B cell (primary cell): Measurements from ENCODE around the gene PDK1. TPM values are rescaled to one million over a fixed set of nuclear protein-coding genes. Genes with fewer than 3 reads are reported as not detected.
"Not testable (repeated sequence)": the region's sequence is repeated elsewhere in the genome, so short reads cannot be mapped to it uniquely, and the experiment has no call there.

Experiments used
- ATAC-seq: fragments of 200-7000 bp; cut with Tn5 transposase; one replicate; pipeline ENCODE4 v1.10.0; 2021; ENCODE audit warnings: low read depth, mild to moderate bottlenecking, moderate number of reproducible peaks, moderate library complexity
- CTCF ChIA-PET: fragments of 350-600 bp; sonication (Branson Sonifier 250); formaldehyde crosslinking; loops from one replicate; lab custom pipeline; 2021; ENCODE audit warnings: antibody characterized with exemption, inconsistent platforms; lab: Charles Lee
- POLR2A ChIA-PET: fragments of 350-600 bp; sonication (Branson Sonifier 250); formaldehyde crosslinking; loops from one replicate; lab custom pipeline; 2021; ENCODE audit warnings: antibody characterized with exemption; lab: Charles Lee
- DNase-seq: peaks from one replicate; pipeline ENCODE4 v3.0.0; 2013
- H2AFZ ChIP-seq: 2 replicates; pipeline ENCODE4 v1.6.1; 2012; ENCODE audit warnings: mild to moderate bottlenecking, low read depth, low read length; ENCODE audit not compliant: insufficient read depth, poor library complexity, severe bottlenecking
- H3K27ac ChIP-seq, 2 donors: 1 replicate in 1 of 2; 2 replicates in 1 of 2; pipeline ENCODE4 v1.5.1; 2012 to 2013; ENCODE audit warnings: low read length in 2 of 2, mild to moderate bottlenecking in 2 of 2, moderate library complexity in 1 of 2
- H3K27me3 ChIP-seq, 4 experiments: fragments of 200-600 bp in 1 of 4; sonication (generic) in 1 of 4; replicated peaks in 1 of 4; 1 replicate in 2 of 4; 2 replicates in 2 of 4; pipeline versions ENCODE4 v1.6.1 to v1.7.0; 2013 to 2016; ENCODE audit warnings: low read length in 3 of 4, mild to moderate bottlenecking in 2 of 4, mixed read lengths in 1 of 4, moderate library complexity in 1 of 4; ENCODE audit not compliant: insufficient read depth in 4 of 4, control insufficient read depth in 3 of 4; ENCODE audit errors: control extremely low read depth in 1 of 4
- H3K36me3 ChIP-seq, 2 experiments: replicated peaks in 1 of 2; 1 replicate in 1 of 2; 2 replicates in 1 of 2; pipeline versions ENCODE4 v1.6.1 to v1.7.1; 2013; ENCODE audit warnings: low read length in 1 of 2; ENCODE audit not compliant: insufficient read depth in 2 of 2, control insufficient read depth in 1 of 2; ENCODE audit errors: control extremely low read depth in 1 of 2, extremely low read depth in 1 of 2
- H3K4me1 ChIP-seq, 2 donors: fragments of 200-600 bp in 1 of 2; sonication (generic) in 1 of 2; 1 replicate in 1 of 2; 2 replicates in 1 of 2; pipeline versions ENCODE4 v1.5.1 to v1.6.1; 2013 to 2017; ENCODE audit warnings: low read length in 2 of 2; ENCODE audit not compliant: control insufficient read depth in 2 of 2, insufficient read depth in 2 of 2
- H3K4me2 ChIP-seq: replicated peaks from 2 replicates; pipeline ENCODE3; 2012; ENCODE audit warnings: mild to moderate bottlenecking, low read depth, low read length; ENCODE audit not compliant: poor library complexity, severe bottlenecking
- H3K4me3 ChIP-seq, 5 experiments: fragments of 200-600 bp in 1 of 5; sonication (generic) in 1 of 5; 1 replicate in 3 of 5; 2 replicates in 2 of 5; pipeline versions ENCODE4 v1.5.1 to v1.7.0; 2011 to 2016; ENCODE audit warnings: low read length in 4 of 5, mild to moderate bottlenecking in 4 of 5, low read depth in 2 of 5, control low read depth in 1 of 5, moderate library complexity in 1 of 5; ENCODE audit not compliant: insufficient read depth in 1 of 5; ENCODE audit errors: control extremely low read depth in 1 of 5, extremely low read depth in 1 of 5
- H3K79me2 ChIP-seq: fragments of 200-600 bp; sonication (generic); one replicate; pipeline ENCODE4 v1.6.0; 2016; ENCODE audit warnings: low read length; ENCODE audit not compliant: control insufficient read depth, insufficient read depth
- H3K9ac ChIP-seq: fragments of 200-600 bp; sonication (generic); 2 replicates; pipeline ENCODE4 v1.6.1; 2017; ENCODE audit warnings: mild to moderate bottlenecking, low read length, moderate library complexity
- H3K9me3 ChIP-seq, 3 donors: one replicate each; pipeline versions ENCODE4 v1.6.1 to v1.7.1; 2013; ENCODE audit warnings: low read length in 2 of 3; ENCODE audit not compliant: control insufficient read depth in 2 of 3, insufficient read depth in 1 of 3; ENCODE audit errors: control extremely low read depth in 1 of 3
- H4K20me1 ChIP-seq: 2 replicates; pipeline ENCODE4 v1.6.0; 2012; ENCODE audit warnings: mild to moderate bottlenecking, low read length; ENCODE audit not compliant: insufficient read depth, control insufficient read depth, poor library complexity, severe bottlenecking
- H3K27ac Mint-ChIP-seq: one replicate; pipeline ENCODE4 v1.8.0; 2021; ENCODE audit warnings: mixed read lengths
- H3K27me3 Mint-ChIP-seq: one replicate; pipeline ENCODE4 v1.8.0; 2021; ENCODE audit warnings: mixed read lengths
- H3K4me1 Mint-ChIP-seq: one replicate; pipeline ENCODE4 v1.8.0; 2021; ENCODE audit warnings: mixed read lengths
- H3K4me3 Mint-ChIP-seq: one replicate; pipeline ENCODE4 v1.8.0; 2021; ENCODE audit warnings: mixed read lengths
- H3K9me3 Mint-ChIP-seq: one replicate; pipeline ENCODE4 v1.8.0; 2022; ENCODE audit warnings: mixed read lengths; ENCODE audit not compliant: insufficient read depth
- CTCF ChIP-seq: fragments of 200-600 bp; IDR thresholded peaks from one replicate; pipeline ENCODE4 v1.8.0; 2022; ENCODE audit warnings: antibody characterized with exemption, mild to moderate bottlenecking
- EZH2 ChIP-seq: IDR thresholded peaks from 2 replicates; pipeline ENCODE4 v1.6.1; 2012; ENCODE audit warnings: borderline replicate concordance, low read depth, mild to moderate bottlenecking, moderate library complexity, low read length; ENCODE audit not compliant: insufficient read depth, poor library complexity, severe bottlenecking
- WGBS: methylation state at CpG from one replicate; pipeline ENCODE4 v1.1.5; 2013; ENCODE audit warnings: missing lambda C conversion rate; ENCODE audit not compliant: insufficient coverage; 5-methylcytosine and 5-hydroxymethylcytosine counted together
- intact Hi-C: fragments of 100-400 bp; cut with micrococcal nuclease; formaldehyde crosslinking; loops from one replicate; pipeline ENCODE4 v1.10.0; 2022
- polyA plus RNA-seq: library from polyadenylated mRNA; depleted of rRNA; stranded (reverse); fragments of >200 nt; gene quantifications from 2 replicates; pipeline ENCODE4 v1.2.3, GENCODE V29; 2012
- total RNA-seq, 2 donors: library from RNA; stranded (reverse); fragments of 120-200 nt in 1 of 2; gene quantifications; 1 replicate in 1 of 2; 2 replicates in 1 of 2; pipeline versions ENCODE4 v1.2.3 to v1.2.4, GENCODE V29; 2013 to 2022

Gene PDK1
- total and polyA plus RNA-seq, 2 donors (not counting 1 experiment from before 2014, with no cell fraction given), result 12.5 to 25.5 TPM

GRCh38 chr2:172533687-172534086 is 22.2 kb upstream of the PDK1 start:
- DNase-seq, result no peak
- H3K4me1 ChIP-seq, result no peaks in the 10 kb centered on the region
- 100% methylated on average over 1 of the region's 1 CpG for WGBS
- H3K4me3 ChIP-seq, result no peak overlapping the region
- H3K9ac ChIP-seq, result no peak overlapping the region
- POLR2A ChIA-PET, result no interaction called here
- Mint-ChIP-seq H3K27ac (no peak overlapping the region), H3K9me3 (peaks cover 8% of the 10 kb centered on the region), H3K4me3 (no peak overlapping the region), H3K27me3 (no peaks in the 10 kb centered on the region), H3K4me1 (no peaks in the 10 kb centered on the region)
- no peak for ATAC-seq
- TF ChIP-seq CTCF (no peak), EZH2 (no peak)
- H2AFZ ChIP-seq, result no peak overlapping the region
- H3K79me2 ChIP-seq, result peaks cover 11% of the 10 kb centered on the region
- CTCF ChIA-PET, result no interaction called here
- intact Hi-C loops, result no loop called here
- peaks cover 6 to 41% (median 26%) of the 10 kb centered on the region in 3 donors for H3K9me3 ChIP-seq
- H3K27ac ChIP-seq, result no peak overlapping the region
- peaks cover 6 to 7% of the 10 kb centered on the region in 2 experiments for H3K36me3 ChIP-seq
- no peaks in the 10 kb centered on the region for H3K27me3 ChIP-seq
- H3K4me2 ChIP-seq, result no peak overlapping the region
- no peaks in the 10 kb centered on the region for H4K20me1 ChIP-seq

DNA sequence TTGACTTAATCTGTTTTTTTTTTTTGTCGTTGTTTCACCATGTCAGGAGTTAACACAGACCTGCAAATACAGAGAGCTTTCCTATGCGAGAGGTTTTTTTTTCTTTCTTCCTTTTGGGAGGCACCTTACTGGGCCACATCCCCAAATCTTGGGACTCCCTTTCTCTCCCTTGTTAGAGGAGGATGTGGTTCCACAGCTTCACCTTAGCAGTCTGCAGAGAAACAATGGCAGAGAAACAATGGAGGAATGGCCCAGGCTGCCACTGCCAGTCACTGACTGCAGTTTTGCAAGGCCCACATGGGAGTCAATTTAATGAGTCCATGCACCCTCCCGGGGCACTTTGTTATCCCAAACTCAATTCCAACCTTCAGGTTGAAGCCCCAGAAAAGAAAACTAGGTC is 20.8 kb upstream of the PDK1 start:
- Mint-ChIP-seq H3K4me3 (no peak overlapping the region), H3K27me3 (no peaks in the 10 kb centered on the region), H3K27ac (no peak overlapping the region), H3K9me3 (peaks cover 6% of the 10 kb centered on the region), H3K4me1 (no peaks in the 10 kb centered on the region)
- WGBS, result 90% methylated on average over 2 of the region's 3 CpGs
- H3K36me3 ChIP-seq, result peaks cover 4 to 6% of the 10 kb centered on the region in 2 experiments
- POLR2A ChIA-PET, result no interaction called here
- no peak overlapping the region for H3K4me2 ChIP-seq
- intact Hi-C loops, result no loop called here
- H2AFZ ChIP-seq, result no peak overlapping the region
- ATAC-seq, result no peak
- no peak for DNase-seq
- peaks cover 11% of the 10 kb centered on the region for H3K79me2 ChIP-seq
- H4K20me1 ChIP-seq, result no peaks in the 10 kb centered on the region
- H3K4me3 ChIP-seq, result no peak overlapping the region
- no peak for TF ChIP-seq EZH2
- TF ChIP-seq CTCF, result no peak
- no peaks in the 10 kb centered on the region for H3K27me3 ChIP-seq
- H3K27ac ChIP-seq, result no peak overlapping the region
- no peaks in the 10 kb centered on the region for H3K4me1 ChIP-seq
- peaks cover 6 to 51% (median 36%) of the 10 kb centered on the region in 3 donors for H3K9me3 ChIP-seq
- CTCF ChIA-PET, result no interaction called here
- H3K9ac ChIP-seq, result no peak overlapping the region

- H3K4me1 ChIP-seq, H3K4me3 Mint-ChIP-seq, H3K4me1 Mint-ChIP-seq, H3K9me3 Mint-ChIP-seq, H3K27ac Mint-ChIP-seq, H4K20me1 ChIP-seq, H3K27me3 Mint-ChIP-seq, H3K4me2 ChIP-seq, CTCF ChIA-PET, H3K36me3 ChIP-seq, ATAC-seq, DNase-seq, H3K4me3 ChIP-seq, H2AFZ ChIP-seq, H3K27ac ChIP-seq, H3K9ac ChIP-seq, intact Hi-C loops, H3K27me3 ChIP-seq, POLR2A ChIA-PET: not testable (repeated sequence)
- peaks cover 6 to 51% (median 40%) of the 10 kb centered on the region in 3 donors for H3K9me3 ChIP-seq
- 100% methylated on average over 6 of the region's 37 CpGs for WGBS
- H3K79me2 ChIP-seq, result peaks cover 11% of the 10 kb centered on the region
Observed at GRCh38 chr2:172537851-172538250, 18.0 kb upstream of the PDK1 start.
